Karpas-422 (cell line): ENCODE results near the gene B3GALT5. TPM values are rescaled to one million over a fixed set of nuclear protein-coding genes. Genes with fewer than 3 reads are reported as not detected.

Experiments used
- DNase-seq: peaks from one replicate; pipeline ENCODE4 v3.0.0-alpha.2; 2015
- H2AFZ ChIP-seq: fragments of 200-600 bp; sonication (generic); 2 replicates; pipeline ENCODE4 v1.6.1; 2014; ENCODE audit warnings: antibody characterized with exemption, low read length, mixed read lengths
- H3K27ac ChIP-seq: fragments of 200-600 bp; sonication (generic); 2 replicates; pipeline ENCODE4 v1.5.1; 2014; ENCODE audit warnings: mild to moderate bottlenecking, low read length, moderate library complexity
- H3K27me3 ChIP-seq: fragments of 200-600 bp; sonication (generic); 2 replicates; pipeline ENCODE4 v1.6.1; 2014; ENCODE audit warnings: low read length, mixed read lengths
- H3K36me3 ChIP-seq: fragments of 200-600 bp; sonication (generic); 2 replicates; pipeline ENCODE4 v1.6.1; 2014; ENCODE audit warnings: low read length, mixed read lengths; ENCODE audit not compliant: insufficient read depth
- H3K4me1 ChIP-seq: fragments of 200-600 bp; sonication (generic); 2 replicates; pipeline ENCODE4 v1.6.1; 2014; ENCODE audit warnings: mild to moderate bottlenecking, low read length, mixed read lengths
- H3K4me2 ChIP-seq: fragments of 200-600 bp; sonication (generic); 2 replicates; pipeline ENCODE4 v1.6.1; 2014; ENCODE audit warnings: low read length, low read depth, mild to moderate bottlenecking; ENCODE audit not compliant: poor library complexity, severe bottlenecking
- H3K4me3 ChIP-seq: fragments of 200-600 bp; sonication (generic); 2 replicates; pipeline ENCODE4 v1.5.1; 2014; ENCODE audit warnings: mild to moderate bottlenecking, antibody characterized with exemption, low read length, mixed read lengths
- H3K79me2 ChIP-seq: fragments of 200-600 bp; sonication (generic); 2 replicates; pipeline ENCODE4 v1.6.1; 2014; ENCODE audit warnings: mild to moderate bottlenecking, low read length, mixed read lengths
- H3K9ac ChIP-seq: fragments of 200-600 bp; sonication (generic); 2 replicates; pipeline ENCODE4 v1.6.0; 2014; ENCODE audit warnings: low read length
- H3K9me2 ChIP-seq: fragments of 200-600 bp; sonication (generic), shearing (Covaris generic); replicated peaks from 2 replicates; pipeline ENCODE4 v1.6.0; 2014; ENCODE audit warnings: mild to moderate bottlenecking, low read length, moderate library complexity; ENCODE audit not compliant: insufficient read depth
- H3K9me3 ChIP-seq: fragments of 300-700, 200-600 bp; sonication (generic); 2 replicates; pipeline ENCODE4 v1.6.1; 2014; ENCODE audit warnings: low read length, mixed read lengths
- H4K20me1 ChIP-seq: fragments of 200-600 bp; sonication (generic); 2 replicates; pipeline ENCODE4 v1.6.1; 2014; ENCODE audit warnings: mild to moderate bottlenecking, antibody characterized with exemption, low read length, low read depth; ENCODE audit not compliant: insufficient read depth
- total RNA-seq: library from RNA; depleted of rRNA; stranded (reverse); fragments of >200 nt; shearing (Covaris generic); gene quantifications from 2 replicates; pipeline ENCODE4 v1.2.3, GENCODE V29; 2014; ENCODE audit warnings: low replicate concordance

B3GALT5 gene
- total RNA-seq, 1 experiment from 2014 or later: not detected

DNA sequence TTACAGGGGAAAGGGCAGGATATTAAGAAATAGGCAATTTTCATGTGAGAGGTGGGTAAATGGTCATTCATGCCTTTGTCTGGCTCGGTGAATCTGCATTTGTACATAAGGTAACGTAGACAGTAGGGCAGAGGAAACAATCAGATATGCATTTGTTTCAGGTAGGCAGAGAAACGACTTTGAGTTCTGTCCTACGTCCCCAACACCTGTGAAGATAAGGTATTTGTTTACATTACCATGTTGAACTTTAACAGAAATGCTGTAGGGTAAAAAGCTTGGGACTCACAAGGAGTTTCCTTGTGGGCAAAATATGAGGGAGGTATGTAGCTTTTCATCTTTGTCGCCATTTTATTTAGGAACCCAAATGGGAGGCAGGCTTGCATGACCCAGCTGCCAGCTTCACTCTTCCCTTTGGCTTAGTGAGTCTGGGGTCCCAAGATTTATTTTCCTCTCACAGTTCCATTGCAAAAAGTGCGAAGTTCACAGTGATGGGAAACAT is 31.4 kb downstream of the B3GALT5 start:
- no peaks in the 10 kb centered on the region for H3K36me3 ChIP-seq
- H3K4me3 ChIP-seq: no peak overlapping the region
- H3K4me1 ChIP-seq: no peaks in the 10 kb centered on the region
- H3K27me3 ChIP-seq: no peaks in the 10 kb centered on the region
- no peak overlapping the region for H2AFZ ChIP-seq
- H3K79me2 ChIP-seq: no peaks in the 10 kb centered on the region
- no peak overlapping the region for H3K27ac ChIP-seq
- no peak overlapping the region for H3K9ac ChIP-seq
- no peaks in the 10 kb centered on the region for H4K20me1 ChIP-seq
- H3K9me3 ChIP-seq: no peaks in the 10 kb centered on the region
- H3K4me2 ChIP-seq: no peak overlapping the region
- DNase-seq: no peak
- H3K9me2 ChIP-seq: no peaks in the 10 kb centered on the region

GRCh38 chr21:39645331-39645730 is 32.6 kb downstream of the B3GALT5 start:
- Histone ChIP-seq H3K4me3 (no peak overlapping the region), H3K4me1 (no peaks in the 10 kb centered on the region), H2AFZ (no peak overlapping the region), H3K9me2 (no peaks in the 10 kb centered on the region), H3K36me3 (no peaks in the 10 kb centered on the region), H3K9ac (no peak overlapping the region), H3K79me2 (no peaks in the 10 kb centered on the region), H3K27ac (no peak overlapping the region), H4K20me1 (no peaks in the 10 kb centered on the region), H3K9me3 (no peaks in the 10 kb centered on the region), H3K4me2 (no peak overlapping the region), H3K27me3 (no peaks in the 10 kb centered on the region)
- DNase-seq: no peak

GRCh38 chr21:39647476-39647875 is 34.7 kb downstream of the B3GALT5 start:
- no peak overlapping the region for H3K9ac ChIP-seq
- H4K20me1 ChIP-seq: no peaks in the 10 kb centered on the region
- no peaks in the 10 kb centered on the region for H3K4me1 ChIP-seq
- no peak overlapping the region for H3K4me3 ChIP-seq
- H3K4me2 ChIP-seq: no peak overlapping the region
- no peak overlapping the region for H3K27ac ChIP-seq
- H3K27me3 ChIP-seq: no peaks in the 10 kb centered on the region
- no peak overlapping the region for H2AFZ ChIP-seq
- no peaks in the 10 kb centered on the region for H3K36me3 ChIP-seq
- H3K9me2 ChIP-seq: no peaks in the 10 kb centered on the region
- no peak for DNase-seq
- no peaks in the 10 kb centered on the region for H3K79me2 ChIP-seq
- H3K9me3 ChIP-seq: no peaks in the 10 kb centered on the region

GRCh38 chr21:39648879-39649278 is 36.1 kb downstream of the B3GALT5 start:
- Histone ChIP-seq H3K4me3 (no peak overlapping the region), H4K20me1 (no peaks in the 10 kb centered on the region), H3K9me2 (no peaks in the 10 kb centered on the region), H3K27me3 (no peaks in the 10 kb centered on the region), H3K4me1 (no peaks in the 10 kb centered on the region), H3K9ac (no peak overlapping the region), H3K4me2 (no peak overlapping the region), H3K36me3 (no peaks in the 10 kb centered on the region), H3K9me3 (no peaks in the 10 kb centered on the region), H2AFZ (no peak overlapping the region), H3K27ac (no peak overlapping the region), H3K79me2 (no peaks in the 10 kb centered on the region)
- no peak for DNase-seq

- no peak overlapping the region for H3K27ac ChIP-seq
- H3K9me2 ChIP-seq: no peaks in the 10 kb centered on the region
- DNase-seq: no peak
- no peak overlapping the region for H2AFZ ChIP-seq
- no peak overlapping the region for H3K4me2 ChIP-seq
- no peak overlapping the region for H3K9ac ChIP-seq
- no peaks in the 10 kb centered on the region for H4K20me1 ChIP-seq
- no peaks in the 10 kb centered on the region for H3K27me3 ChIP-seq
- no peaks in the 10 kb centered on the region for H3K79me2 ChIP-seq
- no peak overlapping the region for H3K4me3 ChIP-seq
- H3K4me1 ChIP-seq: no peaks in the 10 kb centered on the region
- H3K36me3 ChIP-seq: no peaks in the 10 kb centered on the region
- H3K9me3 ChIP-seq: no peaks in the 10 kb centered on the region
Measured at GRCh38 chr21:39649526-39649925, 36.8 kb downstream of the B3GALT5 start.

- no peak overlapping the region for H3K4me2 ChIP-seq
- H3K9ac ChIP-seq: no peak overlapping the region
- no peaks in the 10 kb centered on the region for H3K4me1 ChIP-seq
- H3K4me3 ChIP-seq: no peak overlapping the region
- no peaks in the 10 kb centered on the region for H3K9me3 ChIP-seq
- no peak for DNase-seq
- no peaks in the 10 kb centered on the region for H3K79me2 ChIP-seq
- H2AFZ ChIP-seq: no peak overlapping the region
- no peak overlapping the region for H3K27ac ChIP-seq
- no peaks in the 10 kb centered on the region for H3K9me2 ChIP-seq
- H3K36me3 ChIP-seq: no peaks in the 10 kb centered on the region
- no peaks in the 10 kb centered on the region for H3K27me3 ChIP-seq
- H4K20me1 ChIP-seq: no peaks in the 10 kb centered on the region
Measured at GRCh38 chr21:39650306-39650705, 37.6 kb downstream of the B3GALT5 start.

GRCh38 chr21:39650801-39651200 is 38.1 kb downstream of the B3GALT5 start:
- no peaks in the 10 kb centered on the region for H3K4me1 ChIP-seq
- no peaks in the 10 kb centered on the region for H3K36me3 ChIP-seq
- no peak overlapping the region for H3K4me3 ChIP-seq
- no peaks in the 10 kb centered on the region for H3K79me2 ChIP-seq
- no peak overlapping the region for H3K4me2 ChIP-seq
- DNase-seq: no peak
- H3K27ac ChIP-seq: no peak overlapping the region
- no peak overlapping the region for H2AFZ ChIP-seq
- no peak overlapping the region for H3K9ac ChIP-seq
- H3K9me3 ChIP-seq: no peaks in the 10 kb centered on the region
- H3K27me3 ChIP-seq: no peaks in the 10 kb centered on the region
- H4K20me1 ChIP-seq: no peaks in the 10 kb centered on the region
- H3K9me2 ChIP-seq: no peaks in the 10 kb centered on the region

DNA sequence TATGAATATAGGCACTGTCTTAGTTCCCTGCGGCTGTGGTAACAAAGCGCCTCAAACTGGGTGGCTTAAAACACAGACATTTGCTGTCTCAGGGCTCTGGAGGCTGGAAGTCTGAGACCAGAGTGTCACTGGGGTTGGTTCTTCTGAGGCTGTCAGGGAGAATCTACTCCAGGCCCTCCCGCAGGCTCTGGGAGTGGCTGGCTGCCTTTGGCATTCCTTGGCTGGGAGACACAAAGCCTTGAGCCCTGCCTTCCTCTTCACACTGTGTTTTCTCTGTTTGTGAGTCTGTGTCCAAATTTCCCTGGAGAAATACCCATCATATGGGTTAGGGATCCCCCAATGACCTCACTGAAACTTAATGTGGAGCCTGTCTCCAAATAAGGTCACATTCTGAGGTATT is 38.5 kb downstream of the B3GALT5 start:
- H3K36me3 ChIP-seq: no peaks in the 10 kb centered on the region
- no peaks in the 10 kb centered on the region for H3K4me1 ChIP-seq
- H3K9me3 ChIP-seq: no peaks in the 10 kb centered on the region
- no peaks in the 10 kb centered on the region for H3K79me2 ChIP-seq
- H3K27me3 ChIP-seq: no peaks in the 10 kb centered on the region
- no peak overlapping the region for H3K4me2 ChIP-seq
- no peak overlapping the region for H3K27ac ChIP-seq
- H2AFZ ChIP-seq: no peak overlapping the region
- H4K20me1 ChIP-seq: no peaks in the 10 kb centered on the region
- H3K4me3 ChIP-seq: no peak overlapping the region
- H3K9me2 ChIP-seq: no peaks in the 10 kb centered on the region
- H3K9ac ChIP-seq: no peak overlapping the region
- DNase-seq: no peak

GRCh38 chr21:39654951-39655350 is 42.2 kb downstream of the B3GALT5 start:
- H3K9me3 ChIP-seq: no peaks in the 10 kb centered on the region
- H3K79me2 ChIP-seq: no peaks in the 10 kb centered on the region
- no peaks in the 10 kb centered on the region for H3K9me2 ChIP-seq
- no peaks in the 10 kb centered on the region for H4K20me1 ChIP-seq
- H3K27me3 ChIP-seq: no peaks in the 10 kb centered on the region
- H3K4me1 ChIP-seq: no peaks in the 10 kb centered on the region
- H3K9ac ChIP-seq: no peak overlapping the region
- H3K36me3 ChIP-seq: no peaks in the 10 kb centered on the region
- H3K4me2 ChIP-seq: no peak overlapping the region
- no peak overlapping the region for H3K4me3 ChIP-seq
- DNase-seq: no peak
- no peak overlapping the region for H3K27ac ChIP-seq
- H2AFZ ChIP-seq: no peak overlapping the region
